GM12864 (cell line): ENCODE results near the gene ZNF74.
"Not testable (repeated sequence)": the region's sequence is repeated elsewhere in the genome, so short reads cannot be mapped to it uniquely, and the experiment has no call there.

ENCODE experiments used
- DNase-seq: peaks from one replicate; pipeline ENCODE4 v3.0.0-alpha.2; 2011; ENCODE audit warnings: low read depth
- H3K4me3 ChIP-seq: 2 replicates; pipeline ENCODE4 v1.5.1; 2011; ENCODE audit warnings: mild to moderate bottlenecking, low read depth, low read length, control low read depth
- CTCF ChIP-seq: IDR thresholded peaks from 2 replicates; pipeline ENCODE4 v1.5.1; 2011; ENCODE audit warnings: low read depth, mild to moderate bottlenecking, moderate library complexity, low read length, control low read depth, inconsistent platforms; ENCODE audit errors: missing control alignments

Gene ZNF74

GRCh38 chr22:20405291-20405930, 11.5 kb downstream of the ZNF74 start:
- TF ChIP-seq CTCF, result no peak
- H3K4me3 ChIP-seq, result no peak overlapping the region
- DNase-seq, result no peak

GRCh38 chr22:20405931-20406685, 12.2 kb downstream of the ZNF74 start:
- TF ChIP-seq CTCF, result no peak
- DNase-seq, result no peak
- no peak overlapping the region for H3K4me3 ChIP-seq

- TF ChIP-seq CTCF, result no peak
- H3K4me3 ChIP-seq, result no peak overlapping the region
- DNase-seq, result no peak
Measured at GRCh38 chr22:20406686-20407408, 12.9 kb downstream of the ZNF74 start.

- no peak for DNase-seq
- TF ChIP-seq CTCF, result no peak
- no peak overlapping the region for H3K4me3 ChIP-seq
Measured at GRCh38 chr22:20407829-20408228, 13.9 kb downstream of the ZNF74 start.

GRCh38 chr22:20408891-20409290, 14.9 kb downstream of the ZNF74 start:
- TF ChIP-seq CTCF, result no peak
- no peak for DNase-seq

GRCh38 chr22:20409385-20409784, 15.4 kb downstream of the ZNF74 start:
- DNase-seq, result not testable (repeated sequence)

More at GRCh38 chr22:20408891-20409290, 14.9 kb downstream of the ZNF74 start:
- H3K4me3 ChIP-seq, result no peak overlapping the region

GRCh38 chr22:20412474-20413216, 18.7 kb downstream of the ZNF74 start:
- H3K4me3 ChIP-seq, result no peak overlapping the region

More at GRCh38 chr22:20409385-20409784, 15.4 kb downstream of the ZNF74 start:
- H3K4me3 ChIP-seq, result not testable (repeated sequence)

More at GRCh38 chr22:20412474-20413216, 18.7 kb downstream of the ZNF74 start:
- DNase-seq, result no peak
- TF ChIP-seq CTCF, result no peak
